ENCODE data around the gene CCKAR. TPM values are rescaled to one million over a fixed set of nuclear protein-coding genes. Genes with fewer than 3 reads are reported as not detected.
"Not testable (repeated sequence)": the region's sequence is repeated elsewhere in the genome, so short reads cannot be mapped to it uniquely, and the experiment has no call there.

CCKAR gene
- total RNA-seq, 2 donors from 2014 or later: 1.0 TPM; not detected in 1

- H3K9me3 ChIP-seq: peaks cover 0 to 3% (median 0%) of the 10 kb centered on the region in 3 donors
- no peaks in the 10 kb centered on the region for H3K4me1 ChIP-seq
- no peaks in the 10 kb centered on the region for H3K36me3 ChIP-seq (replicated peaks in 1 of 2; ENCODE audit: insufficient read depth in 1 of 2, low read depth in 2 of 2)
- intact Hi-C loops (cut with DNase I): no loop called here
- no peak for ATAC-seq
- TF ChIP-seq, protein P1, sequence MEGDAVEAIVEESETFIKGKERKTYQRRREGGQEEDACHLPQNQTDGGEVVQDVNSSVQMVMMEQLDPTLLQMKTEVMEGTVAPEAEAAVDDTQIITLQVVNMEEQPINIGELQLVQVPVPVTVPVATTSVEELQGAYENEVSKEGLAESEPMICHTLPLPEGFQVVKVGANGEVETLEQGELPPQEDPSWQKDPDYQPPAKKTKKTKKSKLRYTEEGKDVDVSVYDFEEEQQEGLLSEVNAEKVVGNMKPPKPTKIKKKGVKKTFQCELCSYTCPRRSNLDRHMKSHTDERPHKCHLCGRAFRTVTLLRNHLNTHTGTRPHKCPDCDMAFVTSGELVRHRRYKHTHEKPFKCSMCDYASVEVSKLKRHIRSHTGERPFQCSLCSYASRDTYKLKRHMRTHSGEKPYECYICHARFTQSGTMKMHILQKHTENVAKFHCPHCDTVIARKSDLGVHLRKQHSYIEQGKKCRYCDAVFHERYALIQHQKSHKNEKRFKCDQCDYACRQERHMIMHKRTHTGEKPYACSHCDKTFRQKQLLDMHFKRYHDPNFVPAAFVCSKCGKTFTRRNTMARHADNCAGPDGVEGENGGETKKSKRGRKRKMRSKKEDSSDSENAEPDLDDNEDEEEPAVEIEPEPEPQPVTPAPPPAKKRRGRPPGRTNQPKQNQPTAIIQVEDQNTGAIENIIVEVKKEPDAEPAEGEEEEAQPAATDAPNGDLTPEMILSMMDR (IDR thresholded peaks at IDR 0.05): no peak
- no peak for TF ChIP-seq POLR2A (IDR thresholded peaks at IDR 0.05)
- H3K27ac ChIP-seq: no peak overlapping the region
- DNase-seq: no peak
- WGBS, 2 donors: 80 to 81% methylated on average over 4 of the region's 4 CpGs
- no peaks in the 10 kb centered on the region for H3K27me3 ChIP-seq
- H3K4me3 ChIP-seq: no peak overlapping the region
These were observed 17.0 kb upstream of the CCKAR start for GRCh38 chr4:26507286-26507685.

GRCh38 chr4:26503844-26504243 lies 13.6 kb upstream of the CCKAR start:
- H3K27me3 ChIP-seq: no peaks in the 10 kb centered on the region
- no peaks in the 10 kb centered on the region for H3K4me1 ChIP-seq
- intact Hi-C loops (cut with DNase I): no loop called here
- no peak for ATAC-seq
- H3K27ac ChIP-seq: no peak overlapping the region
- H3K36me3 ChIP-seq (replicated peaks in 1 of 2; ENCODE audit: insufficient read depth in 1 of 2, low read depth in 2 of 2): no peaks in the 10 kb centered on the region
- TF ChIP-seq POLR2A (IDR thresholded peaks at IDR 0.05): no peak
- TF ChIP-seq, protein P1 (IDR thresholded peaks at IDR 0.05): no peak
- WGBS, 2 donors: 71 to 87% methylated on average over 4 of the region's 4 CpGs
- no peak for DNase-seq
- no peak overlapping the region for H3K4me3 ChIP-seq
- peaks cover 0 to 3% (median 0%) of the 10 kb centered on the region in 3 donors for H3K9me3 ChIP-seq

GRCh38 chr4:26503427-26503826 lies 13.1 kb upstream of the CCKAR start:
- Histone ChIP-seq H3K27me3 (no peaks in the 10 kb centered on the region), H3K27ac (no peak overlapping the region), H3K9me3 (peaks cover 0 to 3% (median 0%) of the 10 kb centered on the region in 3 donors), H3K4me3 (no peak overlapping the region), H3K4me1 (no peaks in the 10 kb centered on the region), H3K36me3 (replicated peaks in 1 of 2; ENCODE audit: insufficient read depth in 1 of 2, low read depth in 2 of 2) (no peaks in the 10 kb centered on the region)
- no peak for TF ChIP-seq POLR2A (IDR thresholded peaks at IDR 0.05)
- TF ChIP-seq, protein P1 (IDR thresholded peaks at IDR 0.05): no peak
- ATAC-seq: no peak
- WGBS, 2 donors: 39 to 41% methylated on average over 5 of the region's 5 CpGs
- DNase-seq: no peak
- intact Hi-C loops (cut with DNase I): no loop called here

GRCh38 chr4:26500565-26500999 lies 10.3 kb upstream of the CCKAR start:
- H3K27ac ChIP-seq; intact Hi-C loops (cut with DNase I); H3K9me3 ChIP-seq; DNase-seq; H3K36me3 ChIP-seq (replicated peaks in 1 of 2; ENCODE audit: insufficient read depth in 1 of 2, low read depth in 2 of 2); ATAC-seq; H3K4me1 ChIP-seq; H3K27me3 ChIP-seq; H3K4me3 ChIP-seq: not testable (repeated sequence)
- whole genome bisulfite sequencing, 2 donors: 82 to 91% methylated on average over 9 of the region's 9 CpGs

DNA sequence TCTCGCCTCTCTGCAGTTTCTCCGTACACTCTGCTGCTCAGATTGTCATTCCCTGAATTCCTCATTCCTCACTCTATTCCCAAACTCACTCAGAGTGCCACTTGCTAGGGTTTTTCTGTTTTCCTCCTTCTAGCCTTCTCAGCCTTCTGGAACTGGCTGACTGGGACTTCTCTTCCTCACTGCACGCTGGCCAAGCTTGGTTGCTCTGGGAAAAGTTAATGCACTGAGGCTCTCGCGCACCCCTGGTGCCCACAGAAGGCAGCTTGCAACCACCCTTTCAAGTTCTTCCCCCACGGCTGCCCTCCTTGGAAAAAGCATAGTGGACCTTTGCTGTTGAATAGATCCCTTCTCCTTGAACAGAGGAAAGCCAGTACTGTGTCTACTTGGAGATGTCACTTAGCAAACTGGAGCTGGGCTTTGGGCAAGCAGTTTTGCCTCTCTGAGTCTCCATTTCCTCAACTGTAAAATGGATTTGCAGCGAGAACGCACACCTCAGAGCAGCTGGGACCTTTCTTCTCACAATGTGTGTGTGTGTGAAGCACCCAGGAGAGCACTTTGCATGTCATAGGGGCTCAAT lies 6.0 kb upstream of the CCKAR start:
- Histone ChIP-seq H3K27ac (no peak overlapping the region), H3K4me1 (no peaks in the 10 kb centered on the region), H3K27me3 (no peaks in the 10 kb centered on the region), H3K36me3 (replicated peaks in 1 of 2; ENCODE audit: insufficient read depth in 1 of 2, low read depth in 2 of 2) (no peaks in the 10 kb centered on the region), H3K9me3 (no peaks in the 10 kb centered on the region), H3K4me3 (no peak overlapping the region)
- TF ChIP-seq, protein P1 (IDR thresholded peaks at IDR 0.05): peak in 3 of 7 experiments; percentile 6 to 23 (median 21)
- TF ChIP-seq POLR2A (IDR thresholded peaks at IDR 0.05): no peak
- ATAC-seq (no peak), DNase-seq (peak in 2 of 4 donors; percentile 26 to 37)
- intact Hi-C loops (cut with DNase I): no loop called here
- 66 to 88% methylated on average over 8 of the region's 8 CpGs for WGBS, 2 donors

Measured in body of pancreas (tissue), 4 donors.